Heart left ventricle (tissue), 13 donors: ENCODE data around the gene SUSD6.

ENCODE experiments used
- POLR2A ChIP-seq, 2 donors: fragments of 450-650 bp; IDR thresholded peaks; one replicate each; pipeline ENCODE4 v1.6.1; 2017; ENCODE audit warnings: antibody characterized with exemption in 2 of 2, mild to moderate bottlenecking in 2 of 2, moderate library complexity in 2 of 2
- TF ChIP-seq, protein P1 (sequence below), 12 donors: fragments of 200-600 bp; sonication (generic) in 4 of 12; IDR thresholded peaks; one replicate each; pipeline versions ENCODE4 v1.5.0 to v1.8.0; 2018 to 2022; ENCODE audit warnings: antibody characterized with exemption in 12 of 12, mild to moderate bottlenecking in 5 of 12
- donor health status: ischemic (EF 13 %, LVEDD 7.1; RV severe dilation, severe dysfunction).
- donor health status: DM: no; HTN: yes; CAD: no.
- donor health status: DM: no; HTN: no; CAD: no.
- donor health status: ischemic (EF 25% LVEDD 6.9; RV normal size, moderate dysfunction).
- donor health status: ischemic (EF 25% LVEDD 5.7; RV mildly dilated, moderate dysfunction).
- donor health status: ischemic (EF 35%, LVEDD 5.7; RV mildly dilated, moderate dysfunction).
- donor health status: nonischemic (EF 11% LVEDD 7.7; RV severe dilation, severe dysfunction).
- donor health status: DM: yes; HTN: yes; CAD: no.
- donor health status: PGD.
- donor health status: ischemic (EF 29% LVEDD 5.4; RV normal size, mild dysfunction).
- donor health status: nonischemic (EF 23%, LVEDD 6.1; RV moderate dilation, normal function).

DNA sequence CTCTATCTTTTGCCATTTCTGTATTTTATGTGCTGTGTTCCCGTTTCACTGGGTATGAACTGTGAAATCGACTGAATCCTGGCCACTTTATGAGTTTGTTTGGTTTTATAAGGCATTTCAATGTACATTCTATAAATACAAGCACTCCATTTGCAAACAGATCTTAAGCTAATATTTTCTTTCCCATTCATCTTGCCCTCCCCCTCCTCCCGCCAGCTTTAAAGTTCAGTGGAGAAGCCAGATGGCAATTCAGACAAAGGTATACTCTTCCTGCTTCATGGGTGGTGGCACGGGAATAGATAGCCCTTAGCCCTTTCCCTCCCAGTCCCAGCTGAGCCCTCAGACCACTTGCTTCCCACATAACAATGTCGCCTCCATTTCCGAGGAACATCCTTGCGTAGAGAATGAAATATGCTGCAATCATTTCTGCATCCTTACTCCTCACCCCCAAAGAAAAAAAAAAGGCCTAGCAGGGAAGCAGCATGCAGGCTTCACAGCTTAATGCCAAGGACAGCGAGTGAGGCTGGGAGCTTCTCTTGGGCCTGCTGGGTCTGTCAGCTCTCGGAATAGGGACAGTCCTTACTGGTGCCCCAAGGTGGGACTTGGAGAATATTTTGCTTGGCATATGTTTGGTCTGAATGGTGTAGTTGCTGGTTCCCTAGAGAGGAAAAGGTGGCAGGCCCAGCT lies 102.7 kb downstream of the SUSD6 start:
- TF ChIP-seq, protein P1, sequence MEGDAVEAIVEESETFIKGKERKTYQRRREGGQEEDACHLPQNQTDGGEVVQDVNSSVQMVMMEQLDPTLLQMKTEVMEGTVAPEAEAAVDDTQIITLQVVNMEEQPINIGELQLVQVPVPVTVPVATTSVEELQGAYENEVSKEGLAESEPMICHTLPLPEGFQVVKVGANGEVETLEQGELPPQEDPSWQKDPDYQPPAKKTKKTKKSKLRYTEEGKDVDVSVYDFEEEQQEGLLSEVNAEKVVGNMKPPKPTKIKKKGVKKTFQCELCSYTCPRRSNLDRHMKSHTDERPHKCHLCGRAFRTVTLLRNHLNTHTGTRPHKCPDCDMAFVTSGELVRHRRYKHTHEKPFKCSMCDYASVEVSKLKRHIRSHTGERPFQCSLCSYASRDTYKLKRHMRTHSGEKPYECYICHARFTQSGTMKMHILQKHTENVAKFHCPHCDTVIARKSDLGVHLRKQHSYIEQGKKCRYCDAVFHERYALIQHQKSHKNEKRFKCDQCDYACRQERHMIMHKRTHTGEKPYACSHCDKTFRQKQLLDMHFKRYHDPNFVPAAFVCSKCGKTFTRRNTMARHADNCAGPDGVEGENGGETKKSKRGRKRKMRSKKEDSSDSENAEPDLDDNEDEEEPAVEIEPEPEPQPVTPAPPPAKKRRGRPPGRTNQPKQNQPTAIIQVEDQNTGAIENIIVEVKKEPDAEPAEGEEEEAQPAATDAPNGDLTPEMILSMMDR (IDR thresholded peaks at IDR 0.05) = no peak
- TF ChIP-seq POLR2A (IDR thresholded peaks at IDR 0.05) = no peak
